Inflammatory macrophage (primary cell): Measurements from ENCODE around the gene FAT1.

Experiments used
- DNase-seq, 2 donors: peaks; one replicate each; pipeline ENCODE4 v3.0.0-alpha.2; 2020 to 2022

Gene FAT1

DNA sequence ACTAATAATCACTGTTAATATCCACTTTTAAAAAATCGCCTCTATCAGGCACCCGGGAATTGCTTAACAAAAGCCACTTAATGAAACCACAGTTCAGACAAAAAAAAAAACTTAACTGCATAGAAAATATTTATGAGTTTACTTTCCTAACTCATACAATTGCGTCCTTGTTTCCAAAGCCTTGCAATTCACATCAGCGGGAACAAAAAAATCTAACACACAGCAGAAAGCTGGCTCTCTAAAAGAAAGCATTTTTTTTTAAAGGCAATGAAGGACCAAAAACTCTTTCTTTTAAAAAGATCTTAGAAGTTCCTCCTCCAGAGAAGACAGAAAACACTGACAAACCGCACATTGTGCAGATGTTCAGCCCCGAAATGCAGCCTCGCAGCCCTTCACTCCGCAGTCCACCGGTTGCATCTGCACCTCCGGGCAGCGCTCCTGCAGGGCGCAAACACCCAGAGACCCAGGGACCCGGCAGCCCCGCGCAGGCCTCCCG is 812 bp downstream of the FAT1 start:
- no peak for DNase-seq

DNA sequence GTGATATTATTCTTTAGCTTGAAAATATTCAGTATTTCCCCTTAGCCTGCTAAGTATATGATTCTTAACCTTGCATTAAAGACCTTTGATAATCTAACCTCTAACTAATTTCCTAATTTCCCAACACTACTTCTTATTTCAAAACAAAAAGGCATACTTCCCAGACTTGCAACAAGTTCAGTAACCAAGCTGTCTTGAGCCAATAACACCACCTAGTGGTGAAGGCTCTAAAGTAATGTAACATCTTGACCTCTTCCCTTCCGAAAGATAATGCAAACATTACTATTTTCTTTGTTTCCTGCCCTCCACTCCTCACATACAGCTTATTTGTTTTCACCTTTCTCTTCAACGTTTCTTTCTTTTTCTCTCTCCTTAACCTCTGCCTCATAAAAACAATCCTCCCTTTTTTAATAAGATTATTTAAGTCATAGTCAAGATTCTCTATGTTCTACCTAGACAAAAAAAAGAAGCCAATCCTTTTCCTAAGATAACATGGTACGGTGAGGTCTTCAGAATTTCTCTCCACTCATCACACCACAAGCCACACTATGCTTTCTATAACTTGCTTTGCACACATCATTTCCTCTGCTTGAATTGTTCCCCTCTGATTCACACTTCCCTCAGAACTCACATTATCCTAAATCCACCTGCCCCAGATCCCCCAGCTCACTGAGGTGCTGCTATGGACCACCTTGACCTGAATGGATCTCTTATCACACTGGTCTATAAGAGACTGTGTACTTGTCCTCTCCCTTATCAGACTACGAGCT is 3.5 kb downstream of the FAT1 start:
- DNase-seq = peak; percentile 8 to 24

DNA sequence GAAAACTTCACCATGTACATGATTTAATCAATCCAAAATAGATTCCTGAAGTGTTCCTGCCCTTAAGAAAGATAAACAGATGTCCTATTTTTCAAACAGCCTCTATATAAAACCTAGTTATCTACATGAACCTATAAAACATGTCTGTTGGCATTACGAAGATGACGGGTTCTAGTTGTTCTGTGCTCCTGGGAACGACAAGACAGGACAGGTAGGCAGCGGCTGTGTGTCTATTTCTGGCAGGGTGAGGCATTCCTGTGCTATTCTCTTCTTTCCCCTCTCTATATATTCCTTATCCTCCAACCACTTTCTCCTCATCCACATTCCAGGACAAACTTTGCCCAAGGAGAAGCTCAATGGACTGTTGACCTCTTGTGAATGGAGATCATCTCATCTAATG is 6.1 kb downstream of the FAT1 start:
- DNase-seq = no peak

DNA sequence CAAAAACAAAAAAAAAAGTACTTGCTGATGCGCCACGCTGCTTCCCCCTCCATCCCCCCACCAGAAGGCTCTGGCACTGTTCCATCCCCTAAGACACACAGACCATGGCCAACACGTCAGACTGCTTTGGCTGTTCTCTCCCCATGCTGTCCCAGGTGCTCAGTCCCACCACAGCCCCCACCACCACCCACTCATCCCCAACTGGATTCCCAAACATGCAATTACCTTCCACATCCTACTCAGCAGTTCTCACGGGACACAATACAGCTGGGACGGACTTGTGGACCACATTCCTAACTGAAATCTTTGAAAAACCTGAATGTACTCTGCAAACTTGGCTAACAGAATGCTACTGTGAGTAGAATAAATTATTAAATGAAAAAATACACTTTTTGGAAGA is 8.6 kb downstream of the FAT1 start:
- DNase-seq = no peak

GRCh38 chr4:186714006-186714675 is 9.5 kb downstream of the FAT1 start:
- no peak for DNase-seq

GRCh38 chr4:186712690-186713089 is 11.0 kb downstream of the FAT1 start:
- no peak for DNase-seq

- no peak for DNase-seq
These were observed 13.0 kb downstream of the FAT1 start for GRCh38 chr4:186710521-186711119.

DNA sequence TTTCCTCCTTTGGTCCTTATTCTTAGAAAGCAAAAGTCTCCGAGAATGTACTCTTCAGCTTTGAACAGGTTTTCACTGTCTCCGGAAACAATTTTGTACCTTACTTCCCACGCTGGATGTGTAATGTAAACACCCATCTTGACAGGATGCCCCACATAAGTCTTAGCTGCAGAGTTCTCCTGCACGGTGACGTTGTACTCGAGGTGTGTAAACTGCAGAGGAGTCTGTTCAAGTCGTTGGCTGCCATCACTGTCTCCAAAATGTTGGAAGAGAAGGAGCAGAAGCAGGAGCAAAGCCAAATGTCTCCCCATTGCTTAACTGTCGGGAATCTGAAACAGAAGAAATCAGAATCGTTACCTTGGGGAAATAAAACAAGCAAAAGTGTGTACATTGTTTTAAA is 14.1 kb downstream of the FAT1 start:
- no peak for DNase-seq

DNA sequence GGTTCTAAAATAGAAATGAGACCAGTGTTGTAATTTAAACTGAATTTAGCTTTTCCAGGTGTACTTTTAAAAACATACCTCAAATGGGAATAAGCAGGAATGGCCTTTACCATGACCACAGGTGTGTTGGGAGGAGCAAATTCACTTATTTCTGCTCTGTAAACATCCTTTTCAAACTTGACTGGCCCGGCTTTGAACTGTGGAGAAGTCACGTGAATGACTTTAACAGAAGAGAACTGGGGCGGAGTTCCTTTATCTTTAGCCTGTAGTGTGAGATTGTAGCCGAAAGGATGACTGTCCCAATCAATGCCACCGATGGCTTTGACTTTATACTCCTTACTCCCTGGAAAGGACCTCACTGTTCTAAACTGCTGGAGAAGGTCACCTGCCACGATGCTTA is 15.1 kb downstream of the FAT1 start:
- DNase-seq = no peak

DNA sequence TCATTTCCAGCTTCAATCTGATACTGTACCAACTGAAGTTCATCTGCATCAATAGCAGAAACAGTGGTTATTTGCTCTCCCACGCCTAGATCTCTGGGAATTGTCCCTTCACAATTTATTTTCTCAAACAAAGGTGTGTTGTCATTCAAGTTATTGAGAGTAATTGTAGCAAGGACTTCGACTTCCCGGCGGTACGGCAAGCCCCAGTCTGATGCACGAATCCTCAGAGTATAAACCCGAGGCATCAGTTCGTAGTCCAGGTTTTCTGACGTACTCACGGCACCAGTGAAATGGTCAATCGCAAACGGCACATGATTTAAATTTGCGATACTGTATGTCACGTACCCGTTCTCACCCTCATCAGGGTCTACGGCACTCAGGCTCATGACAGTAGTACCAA is 15.7 kb downstream of the FAT1 start:
- no peak for DNase-seq

GRCh38 chr4:186707574-186707973 is 16.1 kb downstream of the FAT1 start:
- DNase-seq = no peak

- DNase-seq = no peak
These were observed 19.6 kb downstream of the FAT1 start for GRCh38 chr4:186704057-186704456.

DNA sequence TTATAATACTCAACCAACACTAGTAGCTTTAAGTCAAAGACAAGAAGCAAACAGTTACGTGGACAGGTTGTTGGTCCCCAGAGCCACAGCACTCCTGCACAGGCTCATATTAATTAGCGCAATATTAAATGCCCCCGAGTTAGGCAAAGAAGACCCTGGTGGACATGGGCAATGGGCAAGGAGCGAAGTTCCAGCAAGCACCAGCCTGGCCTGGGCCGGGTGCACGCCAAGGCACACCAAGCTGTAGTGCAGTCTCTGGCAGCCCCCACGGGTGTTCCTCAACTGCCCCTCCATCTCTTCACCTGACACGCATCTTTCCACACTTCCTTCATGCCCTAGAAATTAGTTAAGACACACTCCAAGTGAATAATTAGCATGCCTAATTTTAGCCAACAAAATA is 20.1 kb downstream of the FAT1 start:
- DNase-seq = no peak

- DNase-seq = no peak
These were observed 20.7 kb downstream of the FAT1 start for GRCh38 chr4:186702940-186703339.

DNA sequence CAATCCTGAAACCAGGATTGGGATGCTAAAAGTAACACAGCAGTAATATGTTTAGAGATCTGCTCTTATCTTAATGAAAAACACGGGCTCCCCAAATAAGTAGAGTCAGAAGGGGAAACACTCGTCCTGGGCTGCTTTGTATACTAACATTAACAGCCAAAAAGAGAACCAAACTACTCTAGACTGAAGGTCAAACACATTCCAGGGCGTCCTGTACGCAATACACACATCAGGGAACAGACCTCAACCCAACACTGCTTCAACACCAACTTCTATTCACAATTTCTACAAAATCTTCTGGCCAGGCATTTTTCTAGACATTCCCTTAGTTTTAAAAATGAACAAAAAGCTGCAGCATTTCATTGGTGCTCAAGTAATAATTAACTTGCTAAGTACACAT is 21.4 kb downstream of the FAT1 start:
- no peak for DNase-seq

DNA sequence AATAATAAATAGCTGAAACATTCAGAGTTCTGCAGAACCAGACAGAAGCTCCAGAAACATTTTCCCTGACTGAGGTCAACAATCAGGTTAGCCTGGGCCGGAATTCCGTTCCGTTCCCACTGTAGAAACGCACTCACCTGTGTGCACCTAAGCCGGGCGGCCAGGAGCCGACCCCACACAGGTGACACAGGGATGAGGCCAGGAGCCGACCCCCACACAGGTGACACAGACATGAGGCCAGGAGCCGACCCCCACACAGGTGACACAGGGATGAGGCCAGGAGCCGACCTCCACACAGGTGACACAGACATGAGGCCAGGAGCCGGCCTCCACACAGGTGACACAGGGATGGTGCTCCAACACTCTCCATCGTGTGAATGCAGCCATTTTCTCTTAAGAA is 21.9 kb downstream of the FAT1 start:
- no peak for DNase-seq

GRCh38 chr4:186701273-186701672 is 22.4 kb downstream of the FAT1 start:
- no peak for DNase-seq

DNA sequence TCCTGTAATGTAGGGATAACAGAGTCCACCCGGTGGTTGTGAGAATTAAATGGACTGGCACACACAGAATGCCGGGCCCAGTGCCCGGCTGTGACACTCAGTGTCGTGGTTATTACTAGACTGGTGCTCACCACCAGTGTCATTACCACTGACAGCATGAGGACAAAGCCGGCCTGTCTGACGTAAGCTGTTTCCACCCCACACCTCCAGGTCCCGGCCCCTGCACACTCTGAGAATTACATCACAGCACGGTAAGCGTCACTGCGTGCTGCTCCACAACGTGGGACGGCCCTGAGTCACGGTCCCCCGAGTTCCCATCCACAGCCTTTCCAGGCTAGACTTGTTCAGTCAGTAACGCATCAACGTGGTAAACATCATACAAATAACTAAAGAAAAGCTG is 22.9 kb downstream of the FAT1 start:
- no peak for DNase-seq

DNA sequence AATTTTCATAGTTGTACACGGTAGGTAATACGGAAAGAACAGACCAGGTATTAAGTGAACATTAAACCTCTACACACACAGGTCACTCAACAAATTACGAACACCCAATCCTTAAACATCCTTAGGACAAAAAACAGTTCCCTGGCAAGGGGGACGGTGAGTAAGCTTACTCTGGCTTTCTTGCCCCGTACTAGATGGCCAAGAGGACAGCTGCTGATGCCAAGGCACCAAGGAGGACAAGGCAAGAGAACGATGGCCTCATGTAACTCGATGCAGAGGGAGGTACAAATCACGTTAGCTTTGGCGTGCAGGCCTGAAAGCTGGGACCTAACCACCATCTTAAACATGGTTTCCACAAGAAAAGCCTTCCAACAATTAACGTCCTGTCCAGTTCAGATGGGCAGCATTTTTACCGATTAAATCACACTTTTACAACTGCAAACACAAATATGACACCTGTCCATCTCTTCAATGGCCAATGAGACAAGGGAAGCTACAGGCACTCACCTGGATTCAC is 23.7 kb downstream of the FAT1 start:
- no peak for DNase-seq

DNA sequence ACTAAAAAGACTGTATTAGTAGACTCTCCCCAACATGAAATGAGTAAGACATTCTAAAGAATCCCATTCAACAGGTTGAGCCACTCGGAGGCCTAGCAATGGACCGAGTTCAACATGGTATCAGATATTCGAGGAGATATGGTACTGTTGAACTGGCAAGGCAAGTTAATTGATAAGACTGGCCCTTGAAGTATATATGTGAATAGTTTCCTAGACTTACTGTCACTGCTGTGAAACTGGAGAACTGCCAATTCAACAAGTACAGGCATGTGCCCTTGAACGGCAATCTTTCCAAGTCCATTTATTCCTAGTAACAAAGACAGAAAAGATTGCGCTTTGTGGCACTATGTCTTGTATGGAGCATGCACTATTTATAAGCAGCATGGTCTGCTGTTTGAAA is 24.4 kb downstream of the FAT1 start:
- DNase-seq = no peak

DNA sequence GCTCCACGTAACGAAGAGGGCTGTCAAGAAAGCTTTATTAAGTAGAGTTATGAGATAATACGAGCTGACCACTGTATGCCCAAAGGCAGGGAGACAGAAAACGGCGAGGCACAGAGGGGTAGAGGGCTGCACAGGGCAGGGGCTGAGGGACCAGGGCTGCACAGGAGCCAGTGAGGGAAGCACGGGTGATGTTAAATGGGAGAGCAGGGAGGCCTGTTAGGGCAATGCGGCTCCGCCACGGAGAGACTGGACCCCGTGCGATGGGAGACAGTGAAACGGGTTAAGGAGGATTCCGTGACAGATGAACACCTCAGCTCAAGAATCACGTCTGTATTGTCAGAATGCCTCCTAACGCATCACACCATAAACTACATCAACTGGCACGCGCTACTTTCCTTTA is 25.1 kb downstream of the FAT1 start:
- no peak for DNase-seq

DNA sequence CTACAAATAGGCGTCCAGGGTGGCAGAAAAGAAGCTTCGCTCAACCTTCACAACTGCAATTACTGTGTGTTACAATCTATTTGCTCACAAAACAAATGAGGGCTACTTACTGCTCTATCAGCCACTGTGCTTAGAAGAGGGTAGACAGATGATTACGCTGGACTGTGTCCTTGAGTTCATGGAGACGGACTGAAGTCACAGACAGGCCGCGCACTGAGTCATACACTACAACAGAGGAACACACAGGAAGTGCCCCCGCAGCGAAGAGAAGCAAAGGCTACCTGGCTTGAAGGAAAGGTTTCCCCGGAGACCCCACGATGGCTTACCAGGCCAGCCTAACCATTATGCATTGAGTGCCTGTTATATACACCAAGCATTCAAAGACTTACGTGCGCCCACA is 25.6 kb downstream of the FAT1 start:
- no peak for DNase-seq

- no peak for DNase-seq
These were observed 28.3 kb downstream of the FAT1 start for GRCh38 chr4:186695392-186695791.

DNA sequence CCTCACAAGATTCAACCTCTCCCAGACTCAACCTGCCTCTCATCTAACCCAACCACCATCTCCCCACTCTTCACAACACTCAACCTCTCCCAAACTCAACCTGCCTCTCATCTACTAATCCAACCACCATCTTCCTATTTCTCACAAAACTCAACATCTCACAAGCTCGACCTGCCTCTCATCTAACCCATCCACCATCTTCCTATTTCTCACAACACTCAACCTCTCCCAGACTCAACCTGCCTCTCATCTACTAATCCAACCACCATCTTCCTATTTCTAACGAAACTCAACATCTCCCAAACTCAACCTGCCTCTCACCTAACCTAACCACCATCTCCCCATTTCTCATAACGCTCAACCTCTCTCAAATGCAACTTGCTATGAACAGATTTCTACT is 29.8 kb downstream of the FAT1 start:
- no peak for DNase-seq
